ENCODE measurements around the gene CAB39. TPM values are rescaled to one million over a fixed set of nuclear protein-coding genes. Genes with fewer than 3 reads are reported as not detected.

CAB39 gene
- total RNA-seq, 1 donor from 2014 or later: 66.6 TPM

- Histone ChIP-seq H3K4me1 (ENCODE audit: insufficient read depth, low read length) (peaks cover 15% of the 10 kb centered on the region), H4K20me1 (ENCODE audit: insufficient read depth, low read length) (peaks cover 29% of the 10 kb centered on the region), H3K27ac (ENCODE audit: low read depth, low read length) (no peak overlapping the region), H3K27me3 (ENCODE audit: insufficient read depth, low read length) (no peaks in the 10 kb centered on the region), H3K36me3 (ENCODE audit: insufficient read depth, low read length) (peaks cover 5% of the 10 kb centered on the region), H2AFZ (ENCODE audit: low read depth, low read length) (no peak overlapping the region), H3K9me3 (ENCODE audit: insufficient read depth, low read depth, low read length) (no peaks in the 10 kb centered on the region), H3K4me3 (ENCODE audit: insufficient read depth, low read depth, low read length) (no peak overlapping the region), H3K9ac (ENCODE audit: low read length) (no peak overlapping the region), H3K79me2 (ENCODE audit: insufficient read depth, low read length) (peaks cover 36% of the 10 kb centered on the region), H3K4me2 (ENCODE audit: low read length) (no peak overlapping the region)
- no peak for DNase-seq (ENCODE audit: low read depth)
- no peak for FAIRE-seq
- peaks cover 12% of the 10 kb centered on the region for H3K4me1 Mint-ChIP-seq (ENCODE audit: low read depth, unreplicated experiment)
- no peak overlapping the region for H3K4me3 Mint-ChIP-seq (ENCODE audit: unreplicated experiment)
- TF ChIP-seq EZH2 (IDR thresholded peaks at IDR 0.05; ENCODE audit: insufficient read depth, low read length): no peak
- TF ChIP-seq CTCF (IDR thresholded peaks at IDR 0.05; ENCODE audit: insufficient read depth, low read depth, low read length): no peak
- H3K27ac Mint-ChIP-seq (ENCODE audit: unreplicated experiment): no peak overlapping the region
- no peaks in the 10 kb centered on the region for H3K9me3 Mint-ChIP-seq (ENCODE audit: unreplicated experiment)
- peaks cover 5% of the 10 kb centered on the region for H3K27me3 Mint-ChIP-seq (ENCODE audit: low read depth, unreplicated experiment)
- no peaks in the 10 kb centered on the region for H3K36me3 Mint-ChIP-seq (ENCODE audit: low read depth, unreplicated experiment)
Measured at GRCh38 chr2:230711224-230711623, 1.4 kb upstream of the CAB39 start.

DNA sequence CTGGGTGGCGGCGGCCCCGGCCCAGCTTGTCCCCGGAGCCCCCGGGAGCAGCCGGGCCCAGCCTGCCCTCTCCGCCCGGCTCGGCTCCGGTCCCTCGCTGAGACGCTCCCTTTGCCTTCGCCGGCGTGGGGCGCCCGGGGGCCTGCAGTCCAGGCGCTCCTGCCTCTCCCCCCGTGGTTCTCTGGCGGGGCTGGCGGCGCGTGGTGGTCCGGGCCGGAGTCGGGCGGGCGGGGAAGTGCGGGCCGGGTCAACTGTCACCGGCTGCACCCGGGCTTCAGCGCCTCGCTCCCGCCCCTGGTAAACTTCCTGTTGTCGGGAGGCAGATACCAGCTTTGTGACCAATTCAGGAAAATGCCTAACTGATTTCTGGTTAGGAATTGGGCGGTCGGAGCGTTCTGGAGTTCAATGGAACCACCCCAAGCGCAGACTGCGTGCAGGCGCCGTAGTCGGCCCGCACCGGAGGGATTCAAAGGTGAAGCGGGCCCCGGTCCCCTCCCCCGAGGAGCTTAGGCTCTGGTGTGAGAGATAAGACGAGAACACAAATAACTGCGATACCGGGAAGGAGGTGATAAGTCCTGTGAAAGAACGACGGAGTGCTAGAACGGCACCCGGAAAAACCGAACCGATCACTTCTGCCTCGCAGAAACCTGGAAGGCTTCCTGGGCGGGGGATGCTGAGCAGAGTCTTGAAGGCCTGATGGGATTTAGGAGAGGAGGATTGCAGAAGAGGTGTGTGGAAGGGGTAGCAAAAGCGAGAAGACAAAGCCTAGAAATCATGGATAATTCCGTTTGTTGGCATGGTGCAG, 891 bp downstream of the CAB39 start:
- Histone ChIP-seq H3K9ac (ENCODE audit: low read length) (peak overlapping the region; percentile 93), H3K4me3 (ENCODE audit: insufficient read depth, low read depth, low read length) (peak overlapping the region; percentile 81), H4K20me1 (ENCODE audit: insufficient read depth, low read length) (peaks cover 51% of the 10 kb centered on the region), H3K4me2 (ENCODE audit: low read length) (peak overlapping the region; percentile 98), H3K27ac (ENCODE audit: low read depth, low read length) (peak overlapping the region; percentile 83), H3K4me1 (ENCODE audit: insufficient read depth, low read length) (peaks cover 23% of the 10 kb centered on the region), H3K27me3 (ENCODE audit: insufficient read depth, low read length) (no peaks in the 10 kb centered on the region), H2AFZ (ENCODE audit: low read depth, low read length) (peak overlapping the region; percentile 23), H3K79me2 (ENCODE audit: insufficient read depth, low read length) (peaks cover 59% of the 10 kb centered on the region), H3K9me3 (ENCODE audit: insufficient read depth, low read depth, low read length) (no peaks in the 10 kb centered on the region), H3K36me3 (ENCODE audit: insufficient read depth, low read length) (peaks cover 5% of the 10 kb centered on the region)
- Mint-ChIP-seq H3K27me3 (ENCODE audit: low read depth, unreplicated experiment) (no peaks in the 10 kb centered on the region), H3K4me1 (ENCODE audit: low read depth, unreplicated experiment) (peaks cover 28% of the 10 kb centered on the region), H3K4me3 (ENCODE audit: unreplicated experiment) (peak overlapping the region; percentile 100), H3K36me3 (ENCODE audit: low read depth, unreplicated experiment) (no peaks in the 10 kb centered on the region), H3K9me3 (ENCODE audit: unreplicated experiment) (no peaks in the 10 kb centered on the region), H3K27ac (ENCODE audit: unreplicated experiment) (peak overlapping the region; percentile 92)
- DNase-seq (ENCODE audit: low read depth): peak; percentile 27
- TF ChIP-seq CTCF (IDR thresholded peaks at IDR 0.05; ENCODE audit: insufficient read depth, low read depth, low read length) (no peak), EZH2 (IDR thresholded peaks at IDR 0.05; ENCODE audit: insufficient read depth, low read length) (no peak)
- no peak for FAIRE-seq

DNA sequence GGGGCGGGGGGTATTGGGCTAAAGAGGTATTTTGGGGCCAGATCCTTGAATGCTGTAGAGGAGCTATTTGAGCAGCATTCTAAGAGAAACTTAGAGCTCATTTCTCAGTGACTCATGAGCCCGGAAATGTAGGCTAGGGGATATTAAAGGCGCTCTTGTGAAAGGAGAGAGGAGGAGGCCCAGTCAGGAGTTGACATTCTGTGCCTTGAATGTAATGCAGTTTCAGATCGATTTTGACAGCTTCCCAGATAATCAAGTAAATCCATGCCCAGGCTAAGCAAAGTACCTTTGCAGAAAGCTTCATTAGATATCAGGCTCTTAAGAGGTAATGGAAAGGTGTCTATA, 1.5 kb downstream of the CAB39 start:
- peak overlapping the region; percentile 83 for H3K27ac ChIP-seq (ENCODE audit: low read depth, low read length)
- peaks cover 57% of the 10 kb centered on the region for H4K20me1 ChIP-seq (ENCODE audit: insufficient read depth, low read length)
- H3K9me3 ChIP-seq (ENCODE audit: insufficient read depth, low read depth, low read length): no peaks in the 10 kb centered on the region
- peak; percentile 70 for DNase-seq (ENCODE audit: low read depth)
- H3K4me2 ChIP-seq (ENCODE audit: low read length): peak overlapping the region; percentile 98
- Mint-ChIP-seq H3K4me3 (ENCODE audit: unreplicated experiment) (peak overlapping the region; percentile 100), H3K27me3 (ENCODE audit: low read depth, unreplicated experiment) (no peaks in the 10 kb centered on the region), H3K36me3 (ENCODE audit: low read depth, unreplicated experiment) (no peaks in the 10 kb centered on the region), H3K27ac (ENCODE audit: unreplicated experiment) (peak overlapping the region; percentile 92), H3K4me1 (ENCODE audit: low read depth, unreplicated experiment) (peaks cover 28% of the 10 kb centered on the region), H3K9me3 (ENCODE audit: unreplicated experiment) (no peaks in the 10 kb centered on the region)
- peak overlapping the region; percentile 93 for H3K9ac ChIP-seq (ENCODE audit: low read length)
- TF ChIP-seq CTCF (IDR thresholded peaks at IDR 0.05; ENCODE audit: insufficient read depth, low read depth, low read length) (no peak), EZH2 (IDR thresholded peaks at IDR 0.05; ENCODE audit: insufficient read depth, low read length) (no peak)
- no peak overlapping the region for H2AFZ ChIP-seq (ENCODE audit: low read depth, low read length)
- FAIRE-seq: no peak
- peaks cover 5% of the 10 kb centered on the region for H3K36me3 ChIP-seq (ENCODE audit: insufficient read depth, low read length)
- H3K27me3 ChIP-seq (ENCODE audit: insufficient read depth, low read length): no peaks in the 10 kb centered on the region
- H3K4me3 ChIP-seq (ENCODE audit: insufficient read depth, low read depth, low read length): peak overlapping the region; percentile 81
- H3K4me1 ChIP-seq (ENCODE audit: insufficient read depth, low read length): peaks cover 23% of the 10 kb centered on the region
- peaks cover 65% of the 10 kb centered on the region for H3K79me2 ChIP-seq (ENCODE audit: insufficient read depth, low read length)
